Measurements from ENCODE around the gene STK11. TPM values are rescaled to one million over a fixed set of nuclear protein-coding genes. Genes with fewer than 3 reads are reported as not detected.

STK11 gene
- total and polyA plus RNA-seq, 2 donors: 42.5 to 60.2 TPM

- no peak for DNase-seq (ENCODE audit: low read depth in 6 of 9, low spot score in 9 of 9)
- Histone ChIP-seq H3K27me3 (ENCODE audit: control insufficient read depth in 2 of 2, insufficient read depth in 1 of 2, low read length in 1 of 2) (peaks cover 0 to 7% of the 10 kb centered on the region in 2 donors), H3K27ac (ENCODE audit: low read depth in 1 of 2, low read length in 1 of 2) (no peak overlapping the region), H3K36me3 (ENCODE audit: control insufficient read depth in 2 of 2, insufficient read depth in 2 of 2, low read length in 1 of 2) (peaks cover 43 to 63% of the 10 kb centered on the region in 2 donors), H3K4me1 (ENCODE audit: control insufficient read depth in 2 of 2, insufficient read depth in 2 of 2, low read length in 2 of 2) (peaks cover 45 to 83% of the 10 kb centered on the region in 2 donors), H3K4me3 (ENCODE audit: low read length in 2 of 2) (peak overlapping the region in 1 of 2 donors; percentile 4), H3K9me3 (ENCODE audit: control insufficient read depth in 2 of 2, insufficient read depth in 1 of 2, low read length in 1 of 2) (peaks cover 0 to 19% of the 10 kb centered on the region in 2 donors)
- 90% methylated on average over 33 of the region's 33 CpGs for WGBS
Measured at GRCh38 chr19:1272423-1273262, 67.1 kb downstream of the STK11 start.

- no peak for DNase-seq (ENCODE audit: low read depth in 6 of 9, low spot score in 9 of 9)
- Histone ChIP-seq H3K4me1 (ENCODE audit: control insufficient read depth in 2 of 2, insufficient read depth in 2 of 2, low read length in 2 of 2) (peaks cover 37 to 74% of the 10 kb centered on the region in 2 donors), H3K27me3 (ENCODE audit: control insufficient read depth in 2 of 2, insufficient read depth in 1 of 2, low read length in 1 of 2) (no peaks in the 10 kb centered on the region), H3K27ac (ENCODE audit: low read depth in 1 of 2, low read length in 1 of 2) (no peak overlapping the region), H3K36me3 (ENCODE audit: control insufficient read depth in 2 of 2, insufficient read depth in 2 of 2, low read length in 1 of 2) (peaks cover 47 to 71% of the 10 kb centered on the region in 2 donors), H3K9me3 (ENCODE audit: control insufficient read depth in 2 of 2, insufficient read depth in 1 of 2, low read length in 1 of 2) (peaks cover 0 to 13% of the 10 kb centered on the region in 2 donors), H3K4me3 (ENCODE audit: low read length in 2 of 2) (peak overlapping the region in 1 of 2 donors; percentile 4)
- 96% methylated on average over 25 of the region's 25 CpGs for WGBS
Measured at GRCh38 chr19:1273263-1274041, 67.9 kb downstream of the STK11 start.

GRCh38 chr19:1274081-1274851, 68.7 kb downstream of the STK11 start:
- Histone ChIP-seq H3K27me3 (ENCODE audit: control insufficient read depth in 2 of 2, insufficient read depth in 1 of 2, low read length in 1 of 2) (no peaks in the 10 kb centered on the region), H3K9me3 (ENCODE audit: control insufficient read depth in 2 of 2, insufficient read depth in 1 of 2, low read length in 1 of 2) (peaks cover 0 to 13% of the 10 kb centered on the region in 2 donors), H3K4me3 (ENCODE audit: low read length in 2 of 2) (peak overlapping the region in 1 of 2 donors; percentile 39), H3K36me3 (ENCODE audit: control insufficient read depth in 2 of 2, insufficient read depth in 2 of 2, low read length in 1 of 2) (peaks cover 55 to 79% of the 10 kb centered on the region in 2 donors), H3K4me1 (ENCODE audit: control insufficient read depth in 2 of 2, insufficient read depth in 2 of 2, low read length in 2 of 2) (peaks cover 33 to 70% of the 10 kb centered on the region in 2 donors), H3K27ac (ENCODE audit: low read depth in 1 of 2, low read length in 1 of 2) (peak overlapping the region; percentile 89 to 100)
- 95% methylated on average over 46 of the region's 46 CpGs for WGBS
- DNase-seq (ENCODE audit: low read depth in 6 of 9, low spot score in 9 of 9): no peak

GRCh38 chr19:1274852-1275259, 69.3 kb downstream of the STK11 start:
- Histone ChIP-seq H3K9me3 (ENCODE audit: control insufficient read depth in 2 of 2, insufficient read depth in 1 of 2, low read length in 1 of 2) (peaks cover 0 to 13% of the 10 kb centered on the region in 2 donors), H3K27ac (ENCODE audit: low read depth in 1 of 2, low read length in 1 of 2) (peak overlapping the region; percentile 89 to 100), H3K27me3 (ENCODE audit: control insufficient read depth in 2 of 2, insufficient read depth in 1 of 2, low read length in 1 of 2) (no peaks in the 10 kb centered on the region), H3K4me3 (ENCODE audit: low read length in 2 of 2) (peak overlapping the region; percentile 39 to 84), H3K4me1 (ENCODE audit: control insufficient read depth in 2 of 2, insufficient read depth in 2 of 2, low read length in 2 of 2) (peaks cover 33 to 68% of the 10 kb centered on the region in 2 donors), H3K36me3 (ENCODE audit: control insufficient read depth in 2 of 2, insufficient read depth in 2 of 2, low read length in 1 of 2) (peaks cover 57 to 81% of the 10 kb centered on the region in 2 donors)
- DNase-seq (ENCODE audit: low read depth in 6 of 9, low spot score in 9 of 9): peak in 1 of 9 donors; percentile 19
- 68% methylated on average over 44 of the region's 44 CpGs for WGBS

- Histone ChIP-seq H3K27me3 (ENCODE audit: control insufficient read depth in 2 of 2, insufficient read depth in 1 of 2, low read length in 1 of 2) (no peaks in the 10 kb centered on the region), H3K4me1 (ENCODE audit: control insufficient read depth in 2 of 2, insufficient read depth in 2 of 2, low read length in 2 of 2) (peaks cover 28 to 62% of the 10 kb centered on the region in 2 donors), H3K4me3 (ENCODE audit: low read length in 2 of 2) (peak within 1 kb of the TSS; percentile 62 to 84), H3K9me3 (ENCODE audit: control insufficient read depth in 2 of 2, insufficient read depth in 1 of 2, low read length in 1 of 2) (peaks cover 0 to 13% of the 10 kb centered on the region in 2 donors), H3K36me3 (ENCODE audit: control insufficient read depth in 2 of 2, insufficient read depth in 2 of 2, low read length in 1 of 2) (peaks cover 57 to 76% of the 10 kb centered on the region in 2 donors), H3K27ac (ENCODE audit: low read depth in 1 of 2, low read length in 1 of 2) (peak within 1 kb of the TSS; percentile 96 to 100)
- peak in 8 of 9 donors; percentile 87 to 97 (median 93) for DNase-seq (ENCODE audit: low read depth in 6 of 9, low spot score in 9 of 9)
- WGBS: under 1% methylated on average over 98 of the region's 98 CpGs
Measured at GRCh38 chr19:1275260-1275975, 69.8 kb downstream of the STK11 start, which contains the start of gene FAM174C. Gene FAM174C (plus strand): TSS chr19:1275530. CDS start chr19:1275550, 20 bp downstream.

GRCh38 chr19:1275976-1276627, 70.5 kb downstream of the STK11 start:
- WGBS: 5% methylated on average over 43 of the region's 43 CpGs
- Histone ChIP-seq H3K4me1 (ENCODE audit: control insufficient read depth in 2 of 2, insufficient read depth in 2 of 2, low read length in 2 of 2) (peaks cover 22 to 55% of the 10 kb centered on the region in 2 donors), H3K27me3 (ENCODE audit: control insufficient read depth in 2 of 2, insufficient read depth in 1 of 2, low read length in 1 of 2) (no peaks in the 10 kb centered on the region), H3K36me3 (ENCODE audit: control insufficient read depth in 2 of 2, insufficient read depth in 2 of 2, low read length in 1 of 2) (peaks cover 52 to 69% of the 10 kb centered on the region in 2 donors), H3K27ac (ENCODE audit: low read depth in 1 of 2, low read length in 1 of 2) (peak overlapping the region; percentile 96 to 100), H3K9me3 (ENCODE audit: control insufficient read depth in 2 of 2, insufficient read depth in 1 of 2, low read length in 1 of 2) (peaks cover 0 to 8% of the 10 kb centered on the region in 2 donors), H3K4me3 (ENCODE audit: low read length in 2 of 2) (peak overlapping the region; percentile 62 to 84)
- no peak for DNase-seq (ENCODE audit: low read depth in 6 of 9, low spot score in 9 of 9)

- H3K27ac ChIP-seq (ENCODE audit: low read depth in 1 of 2, low read length in 1 of 2): peak overlapping the region; percentile 96 to 100
- peaks cover 47 to 64% of the 10 kb centered on the region in 2 donors for H3K36me3 ChIP-seq (ENCODE audit: control insufficient read depth in 2 of 2, insufficient read depth in 2 of 2, low read length in 1 of 2)
- H3K4me3 ChIP-seq (ENCODE audit: low read length in 2 of 2): peak overlapping the region; percentile 62 to 84
- H3K27me3 ChIP-seq (ENCODE audit: control insufficient read depth in 2 of 2, insufficient read depth in 1 of 2, low read length in 1 of 2): no peaks in the 10 kb centered on the region
- peak in 2 of 9 donors; percentile 59 to 74 for DNase-seq (ENCODE audit: low read depth in 6 of 9, low spot score in 9 of 9)
- peaks cover 18 to 50% of the 10 kb centered on the region in 2 donors for H3K4me1 ChIP-seq (ENCODE audit: control insufficient read depth in 2 of 2, insufficient read depth in 2 of 2, low read length in 2 of 2)
- WGBS: 32% methylated on average over 10 of the region's 10 CpGs
- peaks cover 0 to 8% of the 10 kb centered on the region in 2 donors for H3K9me3 ChIP-seq (ENCODE audit: control insufficient read depth in 2 of 2, insufficient read depth in 1 of 2, low read length in 1 of 2)
Measured at GRCh38 chr19:1276628-1277022, 71.0 kb downstream of the STK11 start.

Data from thymus (tissue), 11 donors.